ENCODE results near the gene NCR3LG1. TPM values are rescaled to one million over a fixed set of nuclear protein-coding genes. Genes with fewer than 3 reads are reported as not detected.

NCR3LG1 gene
- total and polyA plus RNA-seq, 2 of the 8 experiments (the other 6 are each of a cell fraction or from before 2014, with no cell fraction given), result 0.68 to 1.9 TPM

- Histone ChIP-seq H2BK20ac (ENCODE audit: low read length) (no peak overlapping the region), H2AK5ac (ENCODE audit: low read depth, low read length) (no peak overlapping the region), H2AFZ (ENCODE audit: low read length) (no peak overlapping the region), H3K56ac (replicated peaks; ENCODE audit: insufficient read length, low read depth, low read length) (no peak overlapping the region), H3K79me2 (ENCODE audit: control insufficient read depth in 1 of 2, insufficient read depth in 2 of 2, low read length in 2 of 2) (no peaks in the 10 kb centered on the region), H4K8ac (ENCODE audit: extremely low read depth, insufficient read depth, low read length) (peak overlapping the region; percentile 75), H3K36me3 (ENCODE audit: control insufficient read depth in 2 of 4, insufficient read depth in 4 of 4, low read length in 3 of 4) (no peaks in the 10 kb centered on the region), H3K4me1 (replicated peaks in 1 of 4; ENCODE audit: control insufficient read depth in 3 of 4, insufficient read depth in 4 of 4, low read length in 3 of 4) (peaks cover 0 to 12% (median 2%) of the 10 kb centered on the region in 4 experiments; a peak in 3 of 7 replicates), H3K9ac (replicated peaks in 1 of 4; ENCODE audit: extremely low read depth in 1 of 4, low read depth in 3 of 4, low read length in 3 of 4) (no peak overlapping the region; a peak in 1 of 7 replicates), H2BK5ac (ENCODE audit: low read depth, low read length) (peak overlapping the region; percentile 24; the same call in 1 of the 2 replicates), H3K9me3 (ENCODE audit: insufficient read depth in 2 of 2, low read depth in 1 of 2, low read length in 1 of 2) (no peaks in the 10 kb centered on the region), H2BK12ac (ENCODE audit: low read depth, low read length) (0 out of 2 replicates have a peak overlapping the region, but pooled peaks have one; percentile 27), H3K4ac (replicated peaks; ENCODE audit: insufficient read length, low read depth, low read length) (no peak overlapping the region), H3K18ac (ENCODE audit: extremely low read depth, low read length) (no peak overlapping the region; the same call in 1 of the 2 replicates), H3K14ac (ENCODE audit: insufficient read length) (no peak overlapping the region), H3K79me1 (ENCODE audit: low read depth, low read length) (no peaks in the 10 kb centered on the region; the same call in 1 of the 2 replicates), H4K20me1 (replicated peaks in 1 of 2; ENCODE audit: control insufficient read depth in 1 of 2, insufficient read depth in 2 of 2, low read length in 2 of 2) (peaks cover 0 to 3% of the 10 kb centered on the region in 2 experiments), H3K4me2 (ENCODE audit: insufficient read depth in 1 of 2, low read depth in 2 of 2, low read length in 2 of 2) (no peak overlapping the region), H2BK120ac (replicated peaks; ENCODE audit: low read depth, low read length) (no peak overlapping the region), H3K27me3 (replicated peaks in 1 of 4; ENCODE audit: control insufficient read depth in 3 of 4, extremely low read depth in 1 of 4, insufficient read depth in 3 of 4, low read length in 3 of 4) (peaks cover 0 to 6% (median 0%) of the 10 kb centered on the region in 4 experiments; a peak in 4 of 7 replicates), H3K4me3 (ENCODE audit: extremely low read depth in 1 of 4, insufficient read depth in 2 of 4, low read depth in 3 of 4, low read length in 4 of 4) (no peak overlapping the region), H3K23ac (ENCODE audit: insufficient read length) (no peak overlapping the region), H3K23me2 (ENCODE audit: low read depth, low read length) (no peaks in the 10 kb centered on the region), H4K91ac (replicated peaks; ENCODE audit: insufficient read length, low read length) (no peak overlapping the region), H2BK15ac (ENCODE audit: low read length) (no peak overlapping the region), H4K5ac (ENCODE audit: insufficient read length, low read depth, low read length) (no peak overlapping the region), H3K27ac (ENCODE audit: low read depth, low read length) (no peak overlapping the region)
- ChIA-PET POLR2A (ENCODE audit: partially characterized antibody) (no interaction called here), CTCF (ENCODE audit: partially characterized antibody) (interaction anchor here (0.6 to 38.8 kb wide), 33 partner anchors 9 to 345 kb away, joined by 3 to 1414 read pairs (median 4); partner anchors contain the start of genes ABCC8, MYOD1 and USH1C)
- peak; percentile 31 to 82 for DNase-seq (ENCODE audit: low read depth in 1 of 2, low spot score in 2 of 2)
- 82% methylated on average over 22 of the region's 23 CpGs; no CpG with 5 or more reads in 1 of the 2 experiments for WGBS, 2 experiments (ENCODE audit: extremely low coverage in 1 of 2, insufficient coverage in 1 of 2, insufficient read length in 1 of 2, insufficient replicate concordance in 2 of 2, low coverage in 1 of 2, low lambda C conversion rate in 2 of 2, missing lambda C conversion rate in 1 of 2)
- no peak for FAIRE-seq
- TF ChIP-seq SIN3A (conservative IDR thresholded peaks at IDR 0.05 in 1 of 2, IDR thresholded peaks at IDR 0.05 in 1 of 2; ENCODE audit: low read depth in 1 of 2, low read length in 2 of 2) (no peak), HDAC2 (IDR thresholded peaks at IDR 0.05; ENCODE audit: borderline replicate concordance in 1 of 2, low read depth in 2 of 2, low read length in 2 of 2) (no peak), HDAC6 (IDR thresholded peaks at IDR 0.05; ENCODE audit: low read depth, low read length) (no peak), PHF8 (conservative IDR thresholded peaks at IDR 0.05; ENCODE audit: low read depth, low read length) (no peak), BCL11A (IDR thresholded peaks at IDR 0.05; ENCODE audit: low read depth in 2 of 2, low read length in 2 of 2) (no peak), CTCF (IDR thresholded peaks at IDR 0.05; ENCODE audit: control extremely low read depth in 1 of 3, insufficient read depth in 1 of 3, low read depth in 1 of 3, low read length in 3 of 3) (peak; percentile 82 to 87 (median 87)), BRCA1 (IDR thresholded peaks at IDR 0.05; ENCODE audit: low read depth, low read length) (no peak), POLR2AphosphoS5 (IDR thresholded peaks at IDR 0.05; ENCODE audit: low read depth, low read length) (no peak)
Measured at GRCh38 chr11:17386331-17387084, 34.9 kb downstream of the NCR3LG1 start.

All from H1 (cell line).